GM23338 (cell line): ENCODE measurements around the gene CDC25C. TPM values are rescaled to one million over a fixed set of nuclear protein-coding genes. Genes with fewer than 3 reads are reported as not detected.

ENCODE experiments used
- ATAC-seq: fragments of 200-7000 bp; cut with Tn5 transposase; 3 replicates; pipeline ENCODE4 v1.9.1; 2020
- DNase-seq: peaks from one replicate; pipeline ENCODE4 v3.0.0-alpha.2; 2015; ENCODE audit warnings: low spot score
- H2AFZ ChIP-seq: fragments of 200-600 bp; sonication (generic); 2 replicates; pipeline ENCODE4 v1.8.0; 2016; ENCODE audit warnings: antibody characterized with exemption, mild to moderate bottlenecking, moderate library complexity
- H3F3A ChIP-seq: fragments of 200-600 bp; sonication (generic); replicated peaks from 2 replicates; pipeline ENCODE4 v1.8.0; 2017; ENCODE audit warnings: antibody characterized with exemption, mixed run types, low read depth
- H3K27ac ChIP-seq: fragments of 200-600 bp; sonication (generic); 2 replicates; pipeline ENCODE4 v1.6.1; 2016; ENCODE audit warnings: low read depth
- H3K27me3 ChIP-seq: fragments of 200-600 bp; sonication (generic); 2 replicates; pipeline ENCODE4 v1.8.0; 2016; ENCODE audit warnings: mild to moderate bottlenecking, mixed run types, moderate library complexity; ENCODE audit not compliant: insufficient read depth
- H3K36me3 ChIP-seq: fragments of 200-600 bp; sonication (generic); 2 replicates; pipeline ENCODE4 v1.8.0; 2016; ENCODE audit warnings: mild to moderate bottlenecking; ENCODE audit not compliant: insufficient read depth
- H3K4me1 ChIP-seq: fragments of 200-600 bp; sonication (generic); 2 replicates; pipeline ENCODE4 v1.8.0; 2016; ENCODE audit warnings: mild to moderate bottlenecking, moderate library complexity; ENCODE audit not compliant: insufficient read depth
- H3K4me2 ChIP-seq: fragments of 200-600 bp; sonication (generic); 2 replicates; pipeline ENCODE4 v1.7.1; 2017; ENCODE audit warnings: mixed run types
- H3K4me3 ChIP-seq: fragments of 200-600 bp; sonication (generic); 2 replicates; pipeline ENCODE4 v1.6.1; 2016; ENCODE audit warnings: mixed run types
- H3K79me2 ChIP-seq: fragments of 200-600 bp; sonication (generic); replicated peaks from 2 replicates; pipeline ENCODE4 v1.8.0; 2017; ENCODE audit warnings: mild to moderate bottlenecking; ENCODE audit not compliant: insufficient read depth
- H3K9me2 ChIP-seq: fragments of 200-600 bp; sonication (generic); 2 replicates; pipeline ENCODE4 v1.8.0; 2017; ENCODE audit not compliant: insufficient read depth
- H4K20me1 ChIP-seq: fragments of 200-600 bp; sonication (generic); replicated peaks from 2 replicates; pipeline ENCODE4 v1.8.0; 2017; ENCODE audit warnings: mild to moderate bottlenecking; ENCODE audit not compliant: insufficient read depth
- H3K27ac Mint-ChIP-seq: 2 replicates; pipeline ENCODE4 v1.8.0; 2020; ENCODE audit warnings: inconsistent platforms, mild to moderate bottlenecking, moderate library complexity, mixed read lengths
- H3K27me3 Mint-ChIP-seq: 3 replicates; pipeline ENCODE4 v1.8.0; 2022; ENCODE audit warnings: low read depth, mild to moderate bottlenecking, moderate library complexity, mixed read lengths, inconsistent platforms; ENCODE audit not compliant: insufficient read depth, poor library complexity
- H3K36me3 Mint-ChIP-seq: 3 replicates; pipeline ENCODE4 v1.8.0; 2021; ENCODE audit warnings: low read depth, mild to moderate bottlenecking, inconsistent platforms, moderate library complexity, mixed read lengths
- H3K4me1 Mint-ChIP-seq: 3 replicates; pipeline ENCODE4 v1.8.0; 2020; ENCODE audit warnings: mild to moderate bottlenecking, inconsistent platforms, mixed read lengths
- H3K4me3 Mint-ChIP-seq: 3 replicates; pipeline ENCODE4 v1.8.0; 2021; ENCODE audit warnings: moderate library complexity, mild to moderate bottlenecking, inconsistent platforms, mixed read lengths
- H3K9me3 Mint-ChIP-seq: 3 replicates; pipeline ENCODE4 v1.8.0; 2020; ENCODE audit warnings: moderate library complexity, mild to moderate bottlenecking, inconsistent platforms, mixed read lengths
- CREB1 ChIP-seq: fragments of 250-450 bp; sonication (Bioruptor Pico); IDR thresholded peaks from 2 replicates; pipeline ENCODE4 v1.5.0; 2020; ENCODE audit warnings: low read depth, mild to moderate bottlenecking, moderate library complexity
- CTCF ChIP-seq, 2 experiments: fragments of 200-600 bp in 1 of 2; sonication (generic) in 1 of 2; conservative IDR thresholded peaks; 2 replicates each; pipeline versions ENCODE4 v1.5.1 to v1.6.1; 2016 to 2017; ENCODE audit warnings: antibody characterized with exemption in 2 of 2, low read depth in 2 of 2, mild to moderate bottlenecking in 2 of 2, moderate library complexity in 1 of 2
- ETS1 ChIP-seq: IDR thresholded peaks from 2 replicates; pipeline ENCODE4 v1.6.1; 2016; ENCODE audit warnings: antibody characterized with exemption
- EZH2 ChIP-seq: fragments of 200-600 bp; sonication (generic); IDR thresholded peaks from one replicate; pipeline ENCODE4 v1.8.0; 2017; ENCODE audit warnings: antibody characterized with exemption, mild to moderate bottlenecking, low read depth; ENCODE audit not compliant: unreplicated experiment
- EZH2phosphoT487 ChIP-seq: fragments of 200-600 bp; sonication (generic); IDR thresholded peaks from one replicate; pipeline ENCODE4 v1.8.1; 2018; ENCODE audit warnings: antibody characterized with exemption; ENCODE audit not compliant: unreplicated experiment
- NANOG ChIP-seq: IDR thresholded peaks from 2 replicates; pipeline ENCODE4 v1.6.1; 2016; ENCODE audit warnings: antibody characterized with exemption, borderline replicate concordance
- POLR2AphosphoS5 ChIP-seq: IDR thresholded peaks from 2 replicates; pipeline ENCODE4 v1.6.1; 2016; ENCODE audit warnings: antibody characterized with exemption, low read depth
- REST ChIP-seq: IDR thresholded peaks from one replicate; pipeline ENCODE4 v1.6.1; 2018; ENCODE audit warnings: antibody characterized with exemption; ENCODE audit not compliant: unreplicated experiment
- ZNF114 ChIP-seq: fragments of 250-450 bp; sonication (Bioruptor Pico); IDR thresholded peaks from 2 replicates; pipeline ENCODE4 v1.5.0; 2020; ENCODE audit warnings: mild to moderate bottlenecking, moderate library complexity
- ZNF331 ChIP-seq: fragments of 250-450 bp; sonication (Bioruptor Pico); IDR thresholded peaks from 2 replicates; pipeline ENCODE4 v1.5.0; 2020; ENCODE audit warnings: low read depth, mild to moderate bottlenecking, moderate library complexity
- ZNF462 ChIP-seq: fragments of 250-450 bp; sonication (Bioruptor Pico); IDR thresholded peaks from 2 replicates; pipeline ENCODE4 v1.5.0; 2020; ENCODE audit warnings: mild to moderate bottlenecking, moderate library complexity
- polyA plus RNA-seq: library from polyadenylated mRNA; unstranded; fragments of >200 nt; fragmentation: Nextera tagmentation; extraction: Ambion mirVana; gene quantifications from 2 replicates; pipeline ENCODE4 v1.2.1, GENCODE V29; 2016
- total RNA-seq: library from RNA; depleted of rRNA; stranded (reverse); fragments of >200 nt; shearing (Covaris generic); gene quantifications from 2 replicates; pipeline ENCODE4 v1.2.3, GENCODE V29; 2014

CDC25C gene
- total and polyA plus RNA-seq, 2 experiments from 2014 or later: 20.9 to 25.6 TPM

- H3K4me3 Mint-ChIP-seq: peak within 1 kb of the TSS; percentile 91
- H3K9me3 Mint-ChIP-seq: no peaks in the 10 kb centered on the region; the same call in 2 of the 3 replicates
- TF ChIP-seq ZNF331 (CRISPR knock-in tag) (no peak), CREB1 (CRISPR knock-in tag) (peak; percentile 71), ZNF462 (CRISPR knock-in tag) (peak; percentile 48), EZH2 (no peak), POLR2AphosphoS5 (peak; percentile 33; the same call in 1 of the 2 replicates), EZH2phosphoT487 (no peak), NANOG (no peak), CTCF (conservative IDR thresholded peaks at IDR 0.05; ENCODE audit: low read depth in 2 of 2) (peak; percentile 85 to 96), ZNF114 (CRISPR knock-in tag) (peak; percentile 70; the same call in 1 of the 2 replicates), REST (no peak), ETS1 (no peak)
- Histone ChIP-seq H2AFZ (peak within 1 kb of the TSS; percentile 64), H3K9me2 (no peaks in the 10 kb centered on the region; the same call in 1 of the 2 replicates), H3K4me2 (peak within 1 kb of the TSS; percentile 85), H3K36me3 (peaks cover under 1% of the 10 kb centered on the region; the same call in 1 of the 2 replicates), H3K4me1 (peaks cover 11% of the 10 kb centered on the region; the same call in 1 of the 2 replicates), H3K27ac (peak within 1 kb of the TSS; percentile 97), H3K4me3 (peak within 1 kb of the TSS; percentile 94), H3K79me2 (peaks cover 39% of the 10 kb centered on the region), H4K20me1 (0 out of 2 replicates have a peak, but pooled peaks cover 7% of the 10 kb centered on the region), H3K27me3 (no peaks in the 10 kb centered on the region), H3F3A (no peaks in the 10 kb centered on the region; the same call in 1 of the 2 replicates)
- peaks cover 12% of the 10 kb centered on the region for H3K27me3 Mint-ChIP-seq
- H3K27ac Mint-ChIP-seq: peak within 1 kb of the TSS; percentile 93
- peaks cover 24% of the 10 kb centered on the region for H3K4me1 Mint-ChIP-seq
- H3K36me3 Mint-ChIP-seq: peaks cover 39% of the 10 kb centered on the region
- DNase-seq (peak; percentile 84), ATAC-seq (peak; percentile 63)
Measured at GRCh38 chr5:138352071-138352721, 20.6 kb upstream of the CDC25C start, which contains the start of gene KDM3B. KDM3B (plus strand) TSS chr5:138352685; CDS start chr5:138352796, 111 bp downstream.
